Stomach (tissue), 9 donors: ENCODE data around the gene GET3. TPM values are rescaled to one million over a fixed set of nuclear protein-coding genes. Genes with fewer than 3 reads are reported as not detected.

Experiments
- DNase-seq, 2 donors: peaks; one replicate each; pipeline versions ENCODE4 v3.0.0 to v3.0.0-alpha.2; 2013 to 2019
- H3K27ac ChIP-seq, 5 donors: fragments of 200-600 bp in 4 of 5; sonication (generic) in 4 of 5; one replicate each; pipeline ENCODE4 v1.5.1; 2013 to 2019; ENCODE audit warnings: mild to moderate bottlenecking in 1 of 5, moderate library complexity in 1 of 5
- H3K27me3 ChIP-seq, 3 donors: fragments of 200-600 bp; sonication (generic); one replicate each; pipeline ENCODE4 v1.5.1; 2017 to 2019; ENCODE audit warnings: mixed run types in 1 of 3
- H3K36me3 ChIP-seq, 4 donors: fragments of 200-600 bp; sonication (generic); 1 replicate in 3 of 4; 2 replicates in 1 of 4; pipeline ENCODE4 v1.5.1; 2016 to 2019
- H3K4me1 ChIP-seq, 4 donors: fragments of 200-600 bp; sonication (generic); one replicate each; pipeline ENCODE4 v1.5.1; 2016 to 2019
- H3K4me3 ChIP-seq, 4 donors: fragments of 200-600 bp; sonication (generic) in 3 of 4; one replicate each; pipeline ENCODE4 v1.5.1; 2016 to 2019; ENCODE audit warnings: mild to moderate bottlenecking in 1 of 4
- H3K9me3 ChIP-seq, 4 donors: fragments of 200-600 bp; sonication (generic); one replicate each; pipeline ENCODE4 v1.5.1; 2016 to 2019
- CTCF ChIP-seq, 7 experiments: fragments of 450-650 bp in 4 of 7; fragments of 200-600 bp in 3 of 7; sonication (generic) in 3 of 7; IDR thresholded peaks; one replicate each; pipeline ENCODE4 v1.5.1; 2016 to 2019; ENCODE audit warnings: antibody characterized with exemption in 7 of 7, control low read depth in 2 of 7, mild to moderate bottlenecking in 1 of 7
- EP300 ChIP-seq: sonication (generic); formaldehyde crosslinking; IDR thresholded peaks from one replicate; pipeline ENCODE4 v1.6.1; 2017; ENCODE audit warnings: antibody characterized with exemption
- POLR2A ChIP-seq, 4 donors: fragments of 450-650 bp; IDR thresholded peaks; one replicate each; pipeline ENCODE4 v1.6.1; 2016; ENCODE audit warnings: antibody characterized with exemption in 4 of 4, control low read depth in 2 of 4, mild to moderate bottlenecking in 1 of 4, moderate library complexity in 1 of 4
- POLR2AphosphoS5 ChIP-seq, 3 donors: sonication (generic); formaldehyde crosslinking; IDR thresholded peaks; one replicate each; pipeline ENCODE4 v1.6.1; 2016; ENCODE audit warnings: antibody characterized with exemption in 3 of 3
- WGBS, 5 donors: extraction: QIAGEN DNeasy Blood & Tissue Kit in 3 of 5; methylation state at CpG; one replicate each; pipeline versions ENCODE4 v1.1.5 to v1.1.7; 2013 to 2018; 5-methylcytosine and 5-hydroxymethylcytosine counted together
- intact Hi-C: fragments of 100-400 bp; cut with DNase I; formaldehyde crosslinking; loops from one replicate; pipeline ENCODE4 v1.15.1; 2023; ENCODE audit warnings: low total_unique reads
- polyA plus RNA-seq, 3 donors: library from polyadenylated mRNA; stranded (reverse); fragments of 200-250 nt; gene quantifications; one replicate each; pipeline ENCODE4 v1.2.3, GENCODE V29; 2013
- total RNA-seq, 5 donors: library from RNA; depleted of rRNA; stranded (reverse); fragments of >200 nt; gene quantifications; one replicate each; pipeline versions ENCODE4 v1.1.0 to v1.2.3, GENCODE V29; 2014 to 2016
- donor health status: healthy with polysubstance abuse.
- donor health status: Bipolar disorder and iron deficiency.
- donor health status: healthy.

The GET3 gene
- total and polyA plus RNA-seq, 8 donors: 0.89 to 90.4 (median 21.8) TPM

GRCh38 chr19:12792051-12792852 is 55.0 kb downstream of the GET3 start:
- peak; percentile 77 to 89 for DNase-seq
- Histone ChIP-seq H3K27ac (peak overlapping the region; percentile 92 to 100 (median 99)), H3K27me3 (no peaks in the 10 kb centered on the region), H3K36me3 (peaks cover 0 to 6% (median 5%) of the 10 kb centered on the region in 4 donors), H3K4me3 (peak overlapping the region; percentile 79 to 93 (median 86)), H3K4me1 (peaks cover 51 to 61% (median 58%) of the 10 kb centered on the region in 4 donors), H3K9me3 (no peaks in the 10 kb centered on the region)
- intact Hi-C loops: no loop called here
- WGBS, 5 donors: 0 to 1% (median 0%) methylated on average over 46 to 84 of the region's 84 CpGs
- TF ChIP-seq POLR2A (IDR thresholded peaks at IDR 0.05) (peak in 2 of 4 donors; percentile 5 to 7), POLR2AphosphoS5 (IDR thresholded peaks at IDR 0.05) (peak; percentile 47 to 92 (median 88)), EP300 (no peak)

GRCh38 chr19:12792853-12793289 is 55.6 kb downstream of the GET3 start:
- Histone ChIP-seq H3K27me3 (no peaks in the 10 kb centered on the region), H3K27ac (peak overlapping the region; percentile 92 to 100 (median 99)), H3K36me3 (peaks cover 0 to 11% (median 8%) of the 10 kb centered on the region in 4 donors), H3K9me3 (no peaks in the 10 kb centered on the region), H3K4me3 (peak overlapping the region; percentile 79 to 93 (median 86)), H3K4me1 (peaks cover 44 to 55% (median 52%) of the 10 kb centered on the region in 4 donors)
- intact Hi-C loops: no loop called here
- TF ChIP-seq POLR2AphosphoS5 (IDR thresholded peaks at IDR 0.05): peak in 1 of 3 donors; percentile 74
- TF ChIP-seq EP300: no peak
- peak in 1 of 4 donors; percentile 7 for TF ChIP-seq POLR2A (IDR thresholded peaks at IDR 0.05)
- TF ChIP-seq CTCF (IDR thresholded peaks at IDR 0.05): no peak
- WGBS, 5 donors: 0 to 1% (median 0%) methylated on average over 22 of the region's 22 CpGs
- DNase-seq: no peak

- Histone ChIP-seq H3K4me3 (peak overlapping the region; percentile 79 to 93 (median 86)), H3K9me3 (no peaks in the 10 kb centered on the region), H3K36me3 (peaks cover 0 to 17% (median 15%) of the 10 kb centered on the region in 4 donors), H3K27ac (peak overlapping the region; percentile 92 to 100 (median 99)), H3K4me1 (peaks cover 38 to 48% (median 45%) of the 10 kb centered on the region in 4 donors), H3K27me3 (no peaks in the 10 kb centered on the region)
- peak; percentile 95 to 99 for DNase-seq
- WGBS, 5 donors: 0 to 1% (median 0%) methylated on average over 26 to 81 of the region's 81 CpGs
- intact Hi-C loops: no loop called here
- peak; percentile 95 for TF ChIP-seq EP300
- TF ChIP-seq POLR2AphosphoS5 (IDR thresholded peaks at IDR 0.05): peak; percentile 86 to 99 (median 97)
- peak in 2 of 4 donors; percentile 56 to 80 for TF ChIP-seq POLR2A (IDR thresholded peaks at IDR 0.05)
- peak in 1 of 7 experiments; percentile 12 for TF ChIP-seq CTCF (IDR thresholded peaks at IDR 0.05)
These were observed 56.2 kb downstream of the GET3 start for GRCh38 chr19:12793290-12794195.

- WGBS, 5 donors: 55 to 66% (median 60%) methylated on average over 7 of the region's 7 CpGs
- Histone ChIP-seq H3K4me3 (peak overlapping the region; percentile 79 to 93 (median 86)), H3K27me3 (no peaks in the 10 kb centered on the region), H3K9me3 (no peaks in the 10 kb centered on the region), H3K27ac (peak overlapping the region; percentile 92 to 100 (median 99)), H3K4me1 (peaks cover 29 to 42% (median 37%) of the 10 kb centered on the region in 4 donors), H3K36me3 (peaks cover 6 to 26% (median 23%) of the 10 kb centered on the region in 4 donors)
- intact Hi-C loops: no loop called here
- peak in 1 of 4 donors; percentile 27 for TF ChIP-seq POLR2A (IDR thresholded peaks at IDR 0.05)
- peak in 1 of 3 donors; percentile 29 for TF ChIP-seq POLR2AphosphoS5 (IDR thresholded peaks at IDR 0.05)
- TF ChIP-seq CTCF (IDR thresholded peaks at IDR 0.05): no peak
- peak in 1 of 2 donors; percentile 40 for DNase-seq
These were observed 57.1 kb downstream of the GET3 start for GRCh38 chr19:12794196-12794941.
